Thyroid gland (tissue), 4 donors: ENCODE data around the gene RAB19.

Experiments
- CTCF ChIP-seq, 6 experiments: fragments of 200-600 bp in 3 of 6; fragments of 450-650 bp in 3 of 6; sonication (generic) in 3 of 6; IDR thresholded peaks; one replicate each; pipeline ENCODE4 v1.5.1; 2016 to 2019; ENCODE audit warnings: antibody characterized with exemption in 6 of 6, mild to moderate bottlenecking in 2 of 6, inconsistent platforms in 1 of 6, moderate library complexity in 1 of 6
- POLR2A ChIP-seq, 2 donors: fragments of 450-650 bp; IDR thresholded peaks; one replicate each; pipeline ENCODE4 v1.6.1; 2017; ENCODE audit warnings: antibody characterized with exemption in 2 of 2, mild to moderate bottlenecking in 2 of 2, moderate library complexity in 1 of 2

GRCh38 chr7:140367528-140367927 lies 36.3 kb upstream of the RAB19 start:
- TF ChIP-seq CTCF (IDR thresholded peaks at IDR 0.05) (no peak), POLR2A (IDR thresholded peaks at IDR 0.05) (no peak)
